Cerebellar nuclear complex (tissue), 1 donor: ENCODE data around the gene RBM48.
"Not testable (repeated sequence)": the region's sequence is repeated elsewhere in the genome, so short reads cannot be mapped to it uniquely, and the experiment has no call there.

Experiments
- DNase-seq, 2 experiments: peaks; one replicate each; lab custom pipeline; 2025; lab: John Stamatoyannopoulos, UW

RBM48 gene

DNA sequence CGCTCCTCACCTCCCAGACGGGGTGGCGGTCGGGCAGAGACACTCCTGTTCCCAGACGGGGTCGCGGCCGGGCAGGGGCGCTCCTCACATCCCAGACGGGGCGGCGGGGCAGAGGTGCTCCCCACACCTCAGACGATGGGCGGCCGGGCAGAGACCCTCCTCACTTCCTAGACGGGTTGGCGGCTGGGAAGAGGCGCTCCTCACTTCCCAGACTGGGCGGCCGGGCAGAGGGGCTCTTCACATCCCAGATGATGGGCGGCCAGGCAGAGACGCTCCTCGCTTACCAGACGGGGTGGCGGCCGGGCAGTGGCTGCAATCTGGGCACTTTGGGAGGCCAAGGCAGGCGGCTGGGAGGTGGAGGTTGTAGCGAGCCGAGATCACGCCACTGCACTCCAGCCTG, 16.5 kb downstream of the RBM48 start:
- DNase-seq = not testable (repeated sequence)

DNA sequence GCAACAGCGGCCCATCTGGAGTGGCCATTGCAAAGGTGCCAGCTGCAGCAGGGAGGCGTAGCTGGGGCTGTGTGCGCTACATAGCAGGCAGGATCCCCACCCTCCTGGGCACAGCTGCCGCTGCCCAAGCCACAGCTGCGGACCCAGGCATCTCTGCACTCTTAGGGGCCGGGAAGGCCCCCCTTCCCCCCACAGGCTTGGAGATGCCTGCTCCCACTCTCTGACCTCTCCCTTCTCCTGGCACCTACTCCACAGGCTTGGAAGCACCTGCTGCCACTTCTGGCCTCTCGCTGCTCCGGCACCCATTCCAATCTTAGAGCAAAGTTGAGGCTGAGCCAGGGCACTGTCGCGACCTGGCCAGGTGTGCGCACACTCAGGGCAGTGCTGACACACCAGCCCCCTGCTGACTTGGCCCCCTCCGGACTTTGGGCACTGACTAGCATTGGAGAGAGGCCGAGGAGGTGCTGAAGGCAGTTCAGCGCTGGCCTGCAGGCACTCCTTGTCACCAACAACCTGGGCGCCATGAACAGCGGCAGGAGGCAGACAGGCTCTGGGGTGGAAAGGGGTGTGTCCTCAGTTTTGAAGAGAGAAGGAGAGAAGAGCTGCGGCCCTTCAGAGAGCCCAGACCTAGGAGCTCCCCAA, 18.4 kb downstream of the RBM48 start:
- DNase-seq = no peak

DNA sequence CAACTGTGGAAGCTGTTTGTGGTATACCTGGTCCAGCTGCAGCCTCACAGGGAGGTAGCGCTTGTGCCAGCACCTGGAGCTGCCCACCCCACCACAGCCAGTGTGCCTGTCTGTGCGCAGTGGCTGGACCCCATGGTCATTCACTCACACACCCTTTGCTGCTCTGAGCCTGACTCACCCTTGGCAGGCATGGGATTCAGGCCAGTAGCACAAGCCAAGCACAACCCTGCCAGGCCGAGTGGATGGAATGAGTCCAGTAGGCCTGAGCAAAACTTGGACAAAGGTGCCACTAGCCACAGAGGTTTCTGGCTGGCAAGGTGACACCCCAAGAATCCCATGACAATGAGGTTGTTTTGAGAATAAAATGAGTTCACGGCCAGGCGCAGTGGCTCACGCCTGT, 19.0 kb downstream of the RBM48 start:
- DNase-seq = no peak

DNA sequence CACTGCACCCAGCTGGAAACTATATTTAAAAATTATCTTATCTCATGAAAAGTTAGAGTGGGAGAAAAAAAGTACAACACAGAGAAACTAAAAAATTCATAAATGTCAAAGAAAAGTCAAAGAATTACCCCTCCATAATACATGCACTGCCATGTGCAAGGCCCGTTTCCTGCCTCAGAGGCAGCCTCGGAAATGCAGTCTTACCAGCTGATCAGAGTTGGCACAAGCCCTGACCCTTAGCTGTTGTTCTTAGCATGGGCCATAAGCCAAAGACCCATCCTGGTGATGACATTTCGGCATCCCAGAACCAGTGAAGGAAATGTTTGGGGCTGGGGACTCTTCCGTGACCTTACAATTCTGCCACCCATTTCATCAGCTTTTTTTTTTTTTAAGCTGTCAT, 21.6 kb downstream of the RBM48 start:
- no peak for DNase-seq

DNA sequence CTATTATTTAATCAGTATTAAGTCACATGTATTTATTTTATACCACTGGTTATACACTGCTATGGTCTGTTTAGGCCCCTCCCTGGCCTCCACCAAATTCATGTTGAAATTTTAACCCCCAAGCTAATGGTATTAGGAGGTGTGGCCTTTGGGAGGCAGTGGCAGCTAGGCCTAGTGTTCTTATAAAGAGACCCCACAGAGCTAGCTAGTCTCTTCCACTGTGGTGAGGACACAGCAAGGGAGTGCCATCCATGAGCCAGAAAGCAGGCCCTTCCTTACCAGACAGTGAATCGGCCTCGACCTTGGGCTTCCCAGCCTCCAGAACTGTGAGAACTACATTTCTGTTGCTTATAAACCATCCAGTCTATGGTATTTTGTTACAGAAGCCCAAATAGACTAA, 28.7 kb downstream of the RBM48 start:
- no peak for DNase-seq

DNA sequence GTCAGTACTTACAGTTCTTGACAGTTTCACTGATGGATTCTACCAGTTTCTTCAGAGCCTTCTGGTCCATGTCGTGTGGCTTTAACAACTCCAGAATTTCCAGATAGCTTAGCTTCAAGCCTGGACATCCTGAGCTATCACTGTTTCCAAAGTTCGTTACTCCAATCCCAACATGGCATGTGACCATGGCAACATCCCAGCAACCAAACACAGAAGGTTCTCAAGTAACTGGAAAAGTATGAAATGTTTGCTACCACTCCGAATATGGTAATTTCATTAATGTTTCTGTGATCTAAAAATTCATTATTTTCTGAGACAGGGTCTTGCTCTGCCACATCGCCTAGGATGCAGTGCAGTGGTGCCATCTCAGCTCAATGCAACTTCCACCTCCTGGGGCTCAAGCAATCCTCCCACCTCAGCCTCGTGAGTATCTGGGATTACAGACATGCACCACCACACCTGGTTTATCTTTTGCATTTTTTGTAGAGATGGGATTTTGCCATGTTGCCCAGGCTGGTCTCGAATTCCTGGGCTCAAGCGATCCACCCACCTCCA, 29.3 kb downstream of the RBM48 start:
- DNase-seq = no peak

DNA sequence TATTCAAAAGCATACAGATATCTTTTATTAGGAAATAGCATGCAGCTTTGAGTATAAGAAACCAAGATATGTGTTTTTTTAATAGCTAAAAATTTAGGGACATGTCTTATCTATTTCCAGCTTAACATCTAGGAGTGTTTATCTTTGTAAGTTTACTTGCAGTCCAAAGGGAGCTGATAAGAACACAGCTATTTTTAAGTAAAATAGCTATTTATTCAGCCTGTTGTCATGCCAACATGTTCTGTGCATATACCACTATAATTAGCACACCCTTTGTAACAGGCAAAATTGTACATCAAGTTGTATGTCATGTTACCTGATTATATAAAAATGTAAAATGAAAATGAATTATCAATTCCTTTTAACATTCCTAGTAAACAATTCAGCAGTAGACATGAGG, 32.0 kb downstream of the RBM48 start:
- DNase-seq = no peak

DNA sequence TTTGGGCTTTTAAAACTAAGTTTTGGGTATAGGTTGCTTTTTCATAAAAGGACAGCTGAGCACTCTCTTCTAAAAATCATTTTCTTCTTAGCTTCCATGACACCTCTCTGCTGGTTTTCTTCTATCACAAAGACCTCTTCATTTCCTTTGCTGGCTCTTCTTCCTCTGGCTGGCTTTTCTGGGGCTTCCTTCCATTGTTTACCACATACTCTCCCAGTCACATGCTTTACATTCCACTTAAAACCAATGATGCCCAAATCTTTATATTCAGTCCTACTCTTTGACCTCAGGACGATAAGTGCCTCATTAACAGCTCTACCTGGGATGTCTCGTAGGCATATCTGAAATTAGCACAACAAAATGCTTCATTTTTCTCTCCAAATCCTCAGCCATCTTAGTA, 34.8 kb downstream of the RBM48 start:
- no peak for DNase-seq

DNA sequence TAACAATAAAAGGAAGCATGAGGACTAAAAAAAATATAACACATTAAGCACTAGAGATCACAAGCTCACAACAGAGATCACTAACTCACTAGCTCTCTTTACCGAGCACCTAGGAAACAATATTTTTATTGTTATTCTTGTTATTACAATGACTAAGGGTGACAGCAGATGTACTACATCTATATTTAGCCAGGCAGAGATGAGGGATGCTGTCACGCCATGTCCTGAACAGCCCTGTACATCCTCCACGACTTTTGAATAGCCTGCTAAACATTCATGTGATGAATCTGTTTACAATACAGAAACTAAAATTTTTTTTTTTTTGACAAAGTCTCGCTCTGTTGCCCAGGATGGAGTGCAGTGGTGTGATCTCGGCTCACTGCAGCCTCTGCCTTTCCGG, 38.9 kb downstream of the RBM48 start:
- DNase-seq = no peak

DNA sequence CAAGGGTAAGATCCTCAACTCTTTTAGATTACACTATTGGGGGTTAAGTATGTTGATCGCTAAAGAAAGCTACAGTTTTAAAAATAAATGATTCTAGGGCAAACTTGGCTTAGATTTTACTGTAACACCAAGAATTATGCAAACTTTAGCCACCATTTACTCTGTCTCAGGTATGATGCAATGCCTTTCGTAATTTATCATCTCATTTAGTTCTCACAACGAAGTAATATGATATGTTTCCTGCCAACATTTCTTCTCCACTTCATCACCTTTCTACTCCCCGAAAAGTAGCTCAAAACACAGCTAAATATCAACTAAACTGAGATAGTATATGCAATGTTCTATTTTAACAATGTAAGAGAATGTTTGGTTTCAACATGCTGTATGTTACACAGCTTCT, 40.5 kb downstream of the RBM48 start:
- DNase-seq = no peak

DNA sequence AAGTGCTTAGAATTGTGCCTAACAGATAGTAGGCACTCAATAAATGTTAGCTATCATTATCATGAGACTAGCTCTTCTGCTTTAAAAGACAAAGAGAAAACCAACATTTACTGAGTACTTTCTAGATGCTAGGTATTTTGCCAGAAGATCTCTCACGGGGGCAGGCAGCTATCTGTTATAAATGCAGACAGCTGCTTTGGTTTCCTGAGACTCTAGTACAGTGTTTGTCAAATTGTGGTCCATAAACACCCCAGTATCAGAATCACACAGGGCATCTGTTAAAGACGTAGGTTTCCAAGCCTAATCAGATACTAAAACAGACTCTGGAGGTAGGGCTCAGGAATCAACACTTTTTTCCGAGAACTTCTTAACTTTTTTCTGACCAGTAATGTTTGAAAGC, 47.7 kb downstream of the RBM48 start:
- no peak for DNase-seq

DNA sequence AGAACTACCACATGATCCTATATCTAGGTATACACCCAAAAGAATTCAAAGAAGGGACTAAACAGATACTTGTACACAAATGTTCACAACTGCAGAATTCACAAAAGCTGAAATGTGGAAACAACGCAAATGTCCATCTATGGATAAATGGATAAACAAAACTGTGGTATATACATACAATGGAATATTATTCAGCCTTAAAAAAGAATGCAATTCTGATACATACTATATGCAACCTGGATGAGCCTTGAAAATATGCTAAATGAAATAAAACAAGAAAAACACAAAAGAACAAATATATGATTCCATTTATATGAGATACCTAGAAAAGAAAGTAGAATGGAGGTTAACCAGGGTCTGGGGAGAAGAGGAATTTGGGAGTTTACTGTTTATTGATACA, 54.4 kb downstream of the RBM48 start:
- DNase-seq = no peak

DNA sequence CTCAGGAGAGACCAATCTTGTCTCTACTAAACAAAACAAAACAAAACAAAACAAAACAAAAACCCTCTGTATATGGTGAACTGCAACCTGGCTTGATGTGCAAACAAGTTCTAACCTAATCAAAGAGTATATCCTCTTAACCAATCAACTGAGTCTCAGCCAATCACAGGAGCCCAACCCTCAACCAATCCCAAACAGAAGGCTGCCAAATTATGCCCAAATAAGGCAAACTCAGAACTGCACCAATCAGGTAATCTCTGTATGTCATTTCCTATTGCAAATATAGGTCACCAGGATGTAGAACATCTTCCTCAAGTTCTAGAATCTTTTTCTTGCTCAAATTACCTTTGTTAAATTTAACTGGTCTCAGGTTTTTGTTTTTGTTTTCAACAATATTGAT, 56.4 kb downstream of the RBM48 start:
- no peak for DNase-seq

DNA sequence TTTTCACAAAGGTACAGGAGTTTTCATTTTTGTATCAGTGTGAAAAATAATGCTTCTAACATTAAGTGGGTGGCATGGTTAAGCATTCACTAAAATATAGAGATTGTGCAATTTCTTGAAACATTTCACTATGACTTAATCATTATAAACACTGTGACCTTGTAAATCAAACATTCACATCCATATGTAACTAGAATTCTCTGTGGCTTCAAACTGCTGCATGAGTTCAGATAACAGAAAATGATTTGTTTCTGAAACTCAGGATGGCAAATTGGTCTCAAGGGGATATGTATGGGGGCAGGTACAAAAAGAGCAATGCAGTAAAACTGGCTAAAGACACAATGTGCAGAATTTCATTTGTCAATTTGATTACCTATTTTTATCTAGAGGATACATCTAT, 57.8 kb downstream of the RBM48 start:
- DNase-seq = no peak

DNA sequence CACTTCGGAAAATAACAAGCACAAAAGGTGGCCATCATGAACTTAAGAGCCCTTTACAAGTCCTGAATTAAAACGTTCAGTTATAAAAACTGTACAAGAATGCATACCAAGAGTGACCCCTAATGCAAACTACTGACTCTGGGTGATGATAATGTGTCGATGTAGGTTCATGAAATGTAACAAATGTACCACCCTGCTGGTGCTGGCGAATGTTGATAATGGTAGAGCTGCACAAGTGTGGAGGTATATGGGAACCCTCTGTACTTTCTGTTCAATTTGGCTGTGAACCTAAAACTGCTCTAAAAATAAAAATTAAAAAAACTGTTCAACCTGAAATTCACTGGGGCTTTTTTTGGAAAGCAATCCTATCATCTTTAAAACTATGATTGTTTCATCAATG, 58.2 kb downstream of the RBM48 start:
- no peak for DNase-seq
